ENCODE measurements around the gene DENND4B.

DNA sequence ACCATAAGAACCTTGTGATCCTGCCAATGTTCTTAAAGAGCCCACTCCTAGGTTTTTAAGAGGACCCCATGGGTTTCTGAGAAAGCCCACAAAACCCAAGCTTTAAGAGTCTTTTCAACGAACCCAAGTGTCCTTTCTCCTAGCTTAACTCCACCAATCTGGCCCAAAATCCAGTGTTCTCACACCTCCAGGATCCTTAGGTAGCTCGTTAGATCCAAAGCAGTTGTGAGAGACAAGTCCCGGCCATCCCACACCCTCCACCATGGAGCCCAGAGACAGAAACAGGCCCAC lies 1.7 kb downstream of the DENND4B start:
- TF ChIP-seq, protein P1, sequence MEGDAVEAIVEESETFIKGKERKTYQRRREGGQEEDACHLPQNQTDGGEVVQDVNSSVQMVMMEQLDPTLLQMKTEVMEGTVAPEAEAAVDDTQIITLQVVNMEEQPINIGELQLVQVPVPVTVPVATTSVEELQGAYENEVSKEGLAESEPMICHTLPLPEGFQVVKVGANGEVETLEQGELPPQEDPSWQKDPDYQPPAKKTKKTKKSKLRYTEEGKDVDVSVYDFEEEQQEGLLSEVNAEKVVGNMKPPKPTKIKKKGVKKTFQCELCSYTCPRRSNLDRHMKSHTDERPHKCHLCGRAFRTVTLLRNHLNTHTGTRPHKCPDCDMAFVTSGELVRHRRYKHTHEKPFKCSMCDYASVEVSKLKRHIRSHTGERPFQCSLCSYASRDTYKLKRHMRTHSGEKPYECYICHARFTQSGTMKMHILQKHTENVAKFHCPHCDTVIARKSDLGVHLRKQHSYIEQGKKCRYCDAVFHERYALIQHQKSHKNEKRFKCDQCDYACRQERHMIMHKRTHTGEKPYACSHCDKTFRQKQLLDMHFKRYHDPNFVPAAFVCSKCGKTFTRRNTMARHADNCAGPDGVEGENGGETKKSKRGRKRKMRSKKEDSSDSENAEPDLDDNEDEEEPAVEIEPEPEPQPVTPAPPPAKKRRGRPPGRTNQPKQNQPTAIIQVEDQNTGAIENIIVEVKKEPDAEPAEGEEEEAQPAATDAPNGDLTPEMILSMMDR (IDR thresholded peaks at IDR 0.05) = no peak
- TF ChIP-seq POLR2A (IDR thresholded peaks at IDR 0.05) = no peak

Measured in right lobe of liver (tissue), 4 donors.